Esophagus muscularis mucosa (tissue), 4 donors: ENCODE results near the gene BBX. TPM values are rescaled to one million over a fixed set of nuclear protein-coding genes. Genes with fewer than 3 reads are reported as not detected.

Source experiments
- DNase-seq: peaks from one replicate; pipeline ENCODE4 v3.0.0-alpha.2; 2017; ENCODE audit errors: extremely low spot score
- H3K27ac ChIP-seq, 4 donors: fragments of 200-600 bp; sonication (generic); replicated peaks in 1 of 4; 1 replicate in 3 of 4; 2 replicates in 1 of 4; pipeline ENCODE4 v1.5.1; 2016 to 2019; ENCODE audit warnings: mild to moderate bottlenecking in 1 of 4
- H3K27me3 ChIP-seq, 4 donors: fragments of 200-600 bp; sonication (generic); one replicate each; pipeline versions ENCODE4 v1.5.1 to v1.6.0; 2016 to 2019
- H3K36me3 ChIP-seq, 4 donors: fragments of 200-600 bp; sonication (generic); one replicate each; pipeline ENCODE4 v1.5.1; 2016 to 2019
- H3K4me1 ChIP-seq, 4 donors: fragments of 200-600 bp; sonication (generic); one replicate each; pipeline ENCODE4 v1.5.1; 2016 to 2019
- H3K4me3 ChIP-seq, 4 donors: fragments of 200-600 bp; sonication (generic); 1 replicate in 2 of 4; 2 replicates in 2 of 4; pipeline ENCODE4 v1.5.1; 2016 to 2019; ENCODE audit warnings: mild to moderate bottlenecking in 4 of 4, moderate library complexity in 1 of 4
- H3K9me3 ChIP-seq, 4 donors: fragments of 200-600 bp; sonication (generic); 1 replicate in 3 of 4; 2 replicates in 1 of 4; pipeline ENCODE4 v1.5.1; 2016 to 2019
- EP300 ChIP-seq: sonication (generic); formaldehyde crosslinking; IDR thresholded peaks from one replicate; pipeline ENCODE4 v1.6.1; 2017; ENCODE audit warnings: antibody characterized with exemption
- POLR2A ChIP-seq: fragments of 450-650 bp; IDR thresholded peaks from one replicate; pipeline ENCODE4 v1.6.1; 2017; ENCODE audit warnings: antibody characterized with exemption, moderate library complexity, mild to moderate bottlenecking, low read depth
- POLR2AphosphoS5 ChIP-seq, 2 donors: sonication (generic); formaldehyde crosslinking; IDR thresholded peaks; one replicate each; pipeline ENCODE4 v1.6.1; 2017; ENCODE audit warnings: antibody characterized with exemption in 2 of 2
- WGBS: methylation state at CpG from one replicate; pipeline ENCODE4 v1.1.5; 2018; 5-methylcytosine and 5-hydroxymethylcytosine counted together
- intact Hi-C: fragments of 100-400 bp; cut with DNase I; formaldehyde crosslinking; loops from one replicate; pipeline ENCODE4 v1.15.1; 2023
- total RNA-seq, 4 donors: library from RNA; depleted of rRNA; stranded (reverse); fragments of >200 nt; gene quantifications; one replicate each; pipeline versions ENCODE4 v1.1.0 to v1.2.1, GENCODE V29; 2016
- TF ChIP-seq, protein P1 (sequence below), 3 experiments: fragments of 200-600 bp in 2 of 3; fragments of 450-650 bp in 1 of 3; sonication (generic) in 2 of 3; IDR thresholded peaks; one replicate each; pipeline ENCODE4 v1.5.1; 2017 to 2019; ENCODE audit warnings: antibody characterized with exemption in 3 of 3, mild to moderate bottlenecking in 2 of 3, moderate library complexity in 1 of 3

Gene BBX
- total RNA-seq, 4 donors from 2014 or later, result 49.2 to 78.9 (median 77.9) TPM

DNA sequence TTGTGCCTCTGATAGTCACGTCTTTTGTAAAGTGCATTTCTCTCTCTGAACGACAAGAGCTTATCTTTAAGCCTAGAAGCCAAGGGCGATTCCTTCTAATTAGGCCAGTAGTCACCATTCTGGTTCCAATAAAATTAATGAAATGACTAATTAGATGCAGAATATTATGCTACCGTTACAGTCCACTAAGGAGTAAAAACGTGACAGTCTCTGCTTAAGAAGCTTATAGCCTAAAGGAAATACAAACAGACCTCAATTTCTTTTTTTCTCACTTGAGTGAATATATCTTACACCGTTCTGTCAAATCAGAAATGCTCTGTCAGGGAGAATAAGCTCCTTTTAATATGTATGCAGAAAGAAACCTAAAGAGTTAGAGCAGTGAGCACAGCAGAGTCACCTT, 332.0 kb downstream of the BBX start:
- H3K27me3 ChIP-seq, result no peaks in the 10 kb centered on the region
- no peaks in the 10 kb centered on the region for H3K9me3 ChIP-seq
- TF ChIP-seq POLR2AphosphoS5 (IDR thresholded peaks at IDR 0.05) (no peak), POLR2A (no peak), EP300 (no peak)
- TF ChIP-seq, protein P1, sequence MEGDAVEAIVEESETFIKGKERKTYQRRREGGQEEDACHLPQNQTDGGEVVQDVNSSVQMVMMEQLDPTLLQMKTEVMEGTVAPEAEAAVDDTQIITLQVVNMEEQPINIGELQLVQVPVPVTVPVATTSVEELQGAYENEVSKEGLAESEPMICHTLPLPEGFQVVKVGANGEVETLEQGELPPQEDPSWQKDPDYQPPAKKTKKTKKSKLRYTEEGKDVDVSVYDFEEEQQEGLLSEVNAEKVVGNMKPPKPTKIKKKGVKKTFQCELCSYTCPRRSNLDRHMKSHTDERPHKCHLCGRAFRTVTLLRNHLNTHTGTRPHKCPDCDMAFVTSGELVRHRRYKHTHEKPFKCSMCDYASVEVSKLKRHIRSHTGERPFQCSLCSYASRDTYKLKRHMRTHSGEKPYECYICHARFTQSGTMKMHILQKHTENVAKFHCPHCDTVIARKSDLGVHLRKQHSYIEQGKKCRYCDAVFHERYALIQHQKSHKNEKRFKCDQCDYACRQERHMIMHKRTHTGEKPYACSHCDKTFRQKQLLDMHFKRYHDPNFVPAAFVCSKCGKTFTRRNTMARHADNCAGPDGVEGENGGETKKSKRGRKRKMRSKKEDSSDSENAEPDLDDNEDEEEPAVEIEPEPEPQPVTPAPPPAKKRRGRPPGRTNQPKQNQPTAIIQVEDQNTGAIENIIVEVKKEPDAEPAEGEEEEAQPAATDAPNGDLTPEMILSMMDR (IDR thresholded peaks at IDR 0.05), result no peak
- no peak overlapping the region for H3K4me3 ChIP-seq
- WGBS, result 89% methylated on average over 6 of the region's 6 CpGs
- no peak for DNase-seq
- peaks cover 0 to 9% (median 3%) of the 10 kb centered on the region in 4 donors for H3K4me1 ChIP-seq
- no peak overlapping the region for H3K27ac ChIP-seq
- H3K36me3 ChIP-seq, result no peaks in the 10 kb centered on the region
- intact Hi-C loops, result no loop called here

DNA sequence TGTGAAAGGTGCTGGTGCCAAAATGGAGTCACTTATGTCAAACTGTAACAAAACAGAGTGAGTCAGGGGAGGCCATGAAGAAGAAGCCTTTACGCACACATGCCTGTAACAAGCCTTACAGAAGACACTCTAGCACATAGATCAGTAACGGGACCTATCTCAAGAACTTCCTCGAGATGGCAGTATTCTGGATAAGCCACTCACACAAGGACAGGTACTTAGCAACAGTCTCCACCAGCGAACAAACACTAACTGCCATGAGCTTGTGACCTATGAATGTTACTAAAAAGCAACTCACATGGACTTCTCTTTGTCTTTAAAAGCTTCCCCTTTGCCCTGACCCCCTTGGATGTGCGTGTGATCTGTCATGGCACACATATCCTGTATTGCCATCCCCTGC, 332.9 kb downstream of the BBX start:
- Histone ChIP-seq H3K27me3 (no peaks in the 10 kb centered on the region), H3K9me3 (no peaks in the 10 kb centered on the region), H3K27ac (no peak overlapping the region), H3K4me1 (peaks cover 0 to 9% (median 3%) of the 10 kb centered on the region in 4 donors), H3K4me3 (no peak overlapping the region), H3K36me3 (no peaks in the 10 kb centered on the region)
- intact Hi-C loops, result no loop called here
- WGBS, result 91% methylated on average over 5 of the region's 5 CpGs
- TF ChIP-seq POLR2AphosphoS5 (IDR thresholded peaks at IDR 0.05) (no peak), POLR2A (no peak), EP300 (no peak)
- TF ChIP-seq, protein P1 (IDR thresholded peaks at IDR 0.05), result no peak
- no peak for DNase-seq

DNA sequence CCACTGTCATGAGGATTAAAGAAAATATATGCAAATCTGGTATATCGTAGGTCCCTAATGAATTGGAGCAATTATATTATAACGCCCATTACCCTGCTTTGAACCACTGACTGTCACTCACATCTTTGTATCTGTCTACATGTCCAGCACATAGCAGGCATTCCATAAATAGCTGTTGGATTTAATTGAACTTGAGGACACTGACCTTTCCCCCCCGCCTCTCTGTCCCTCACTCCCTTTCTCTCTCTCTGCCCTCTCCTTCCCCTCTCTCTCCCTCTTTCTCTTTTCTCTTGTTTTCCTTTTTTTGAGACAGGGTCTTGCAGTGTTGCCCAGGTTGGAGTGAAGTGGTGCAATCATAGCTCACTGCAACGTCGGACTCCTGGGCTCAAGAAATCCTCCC, 335.1 kb downstream of the BBX start:
- intact Hi-C loops, result no loop called here
- H3K27ac ChIP-seq, result no peak overlapping the region
- no peaks in the 10 kb centered on the region for H3K27me3 ChIP-seq
- DNase-seq, result no peak
- no peak overlapping the region for H3K4me3 ChIP-seq
- H3K9me3 ChIP-seq, result no peaks in the 10 kb centered on the region
- 89% methylated on average over 5 of the region's 5 CpGs for WGBS
- H3K36me3 ChIP-seq, result no peaks in the 10 kb centered on the region
- TF ChIP-seq POLR2A, result no peak
- TF ChIP-seq, protein P1 (IDR thresholded peaks at IDR 0.05), result no peak
- no peak for TF ChIP-seq POLR2AphosphoS5 (IDR thresholded peaks at IDR 0.05)
- TF ChIP-seq EP300, result no peak
- H3K4me1 ChIP-seq, result peaks cover 0 to 9% (median 3%) of the 10 kb centered on the region in 4 donors

DNA sequence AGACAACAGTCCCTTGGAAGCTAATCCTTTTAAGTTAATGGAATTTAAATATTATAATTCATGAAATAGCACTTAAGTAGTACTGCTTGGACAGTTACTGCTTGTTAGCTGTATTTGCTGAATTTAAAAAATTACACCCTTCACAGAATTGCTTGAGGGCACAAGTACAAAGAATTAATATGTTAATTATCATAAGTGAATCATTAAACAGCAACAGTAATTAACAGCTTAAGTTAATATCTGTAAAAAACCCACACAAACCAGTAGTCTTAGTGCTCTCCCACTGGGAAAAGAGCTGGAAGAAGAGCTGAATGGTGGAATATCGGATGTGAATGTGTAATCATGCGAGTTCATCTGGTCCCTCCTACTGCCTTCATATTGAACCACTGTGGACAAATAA, 336.1 kb downstream of the BBX start:
- Histone ChIP-seq H3K27me3 (no peaks in the 10 kb centered on the region), H3K9me3 (no peaks in the 10 kb centered on the region), H3K36me3 (no peaks in the 10 kb centered on the region), H3K4me1 (peaks cover 0 to 8% (median 2%) of the 10 kb centered on the region in 4 donors), H3K4me3 (no peak overlapping the region), H3K27ac (no peak overlapping the region)
- intact Hi-C loops, result no loop called here
- no peak for DNase-seq
- TF ChIP-seq POLR2AphosphoS5 (IDR thresholded peaks at IDR 0.05) (no peak), EP300 (no peak), POLR2A (no peak)
- TF ChIP-seq, protein P1 (IDR thresholded peaks at IDR 0.05), result no peak
- WGBS, result 86% methylated on average over 2 of the region's 2 CpGs

Other genes starting within 250 kb of the BBX start
- gene CCDC54, start 145.5 kb upstream of the BBX start, total RNA-seq, result not detected